HL-60 (cell line): Measurements from ENCODE around the gene KAT6B.

ENCODE experiments used
- DNase-seq, 2 experiments: peaks; one replicate each; pipeline ENCODE4 v3.0.0-alpha.2; 2010 to 2020; ENCODE audit warnings: low read depth in 1 of 2, low spot score in 1 of 2
- H3K27ac ChIP-seq: fragments of 250-450 bp; sonication (Bioruptor Pico); replicated peaks from 2 replicates; pipeline ENCODE4 v1.5.1; 2020; ENCODE audit warnings: mild to moderate bottlenecking, moderate library complexity
- H3K27me3 ChIP-seq: fragments of 250-450 bp; sonication (Bioruptor Pico); 2 replicates; pipeline ENCODE4 v1.5.1; 2021; ENCODE audit warnings: mild to moderate bottlenecking, moderate library complexity; ENCODE audit not compliant: insufficient read depth, poor library complexity, severe bottlenecking
- H3K4me3 ChIP-seq: replicated peaks from 2 replicates; pipeline ENCODE4 v1.5.1; 2011; ENCODE audit warnings: mild to moderate bottlenecking, control low read depth, low read length; ENCODE audit not compliant: insufficient read depth
- GABPA ChIP-seq: IDR thresholded peaks from 2 replicates; pipeline ENCODE4 v1.6.1; 2012; ENCODE audit warnings: low read depth
- POLR2AphosphoS5 ChIP-seq: IDR thresholded peaks from 2 replicates; pipeline ENCODE4 v1.6.1; 2012; ENCODE audit warnings: low read depth
- SPI1 ChIP-seq: IDR thresholded peaks from 2 replicates; pipeline ENCODE4 v1.6.1; 2012; ENCODE audit warnings: low read depth, mild to moderate bottlenecking, borderline replicate concordance
- TF ChIP-seq, protein P1 (sequence below): IDR thresholded peaks from one replicate; pipeline ENCODE4 v1.5.1; 2011; ENCODE audit warnings: low read length, control low read depth, inconsistent platforms; ENCODE audit not compliant: insufficient read depth
- TF ChIP-seq, protein P2 (sequence below): IDR thresholded peaks from 2 replicates; pipeline ENCODE4 v1.6.1; 2012; ENCODE audit warnings: low read depth; ENCODE audit not compliant: insufficient replicate concordance

The KAT6B gene

DNA sequence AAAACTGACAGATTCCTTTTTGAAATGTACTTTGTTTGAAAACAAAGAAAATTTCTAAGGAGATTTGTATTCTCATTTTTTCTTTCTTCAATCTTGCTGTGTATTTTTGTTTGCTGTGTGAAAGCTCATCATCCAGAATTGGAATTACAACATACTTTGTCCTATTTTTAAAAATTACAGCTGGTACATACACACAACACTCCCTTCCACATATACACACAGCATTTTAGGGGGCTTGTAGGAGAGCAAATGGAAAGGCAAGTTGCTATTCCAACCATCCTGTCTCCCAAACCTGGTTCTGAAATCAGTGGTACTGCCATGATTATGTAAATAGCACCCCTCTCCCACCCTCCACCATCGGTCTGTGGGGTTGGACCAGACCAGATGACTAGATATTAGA lies 184.0 kb downstream of the KAT6B start:
- no peak for DNase-seq
- H3K27me3 ChIP-seq, result no peaks in the 10 kb centered on the region
- TF ChIP-seq SPI1 (no peak), POLR2AphosphoS5 (no peak), GABPA (no peak)
- TF ChIP-seq, protein P1, sequence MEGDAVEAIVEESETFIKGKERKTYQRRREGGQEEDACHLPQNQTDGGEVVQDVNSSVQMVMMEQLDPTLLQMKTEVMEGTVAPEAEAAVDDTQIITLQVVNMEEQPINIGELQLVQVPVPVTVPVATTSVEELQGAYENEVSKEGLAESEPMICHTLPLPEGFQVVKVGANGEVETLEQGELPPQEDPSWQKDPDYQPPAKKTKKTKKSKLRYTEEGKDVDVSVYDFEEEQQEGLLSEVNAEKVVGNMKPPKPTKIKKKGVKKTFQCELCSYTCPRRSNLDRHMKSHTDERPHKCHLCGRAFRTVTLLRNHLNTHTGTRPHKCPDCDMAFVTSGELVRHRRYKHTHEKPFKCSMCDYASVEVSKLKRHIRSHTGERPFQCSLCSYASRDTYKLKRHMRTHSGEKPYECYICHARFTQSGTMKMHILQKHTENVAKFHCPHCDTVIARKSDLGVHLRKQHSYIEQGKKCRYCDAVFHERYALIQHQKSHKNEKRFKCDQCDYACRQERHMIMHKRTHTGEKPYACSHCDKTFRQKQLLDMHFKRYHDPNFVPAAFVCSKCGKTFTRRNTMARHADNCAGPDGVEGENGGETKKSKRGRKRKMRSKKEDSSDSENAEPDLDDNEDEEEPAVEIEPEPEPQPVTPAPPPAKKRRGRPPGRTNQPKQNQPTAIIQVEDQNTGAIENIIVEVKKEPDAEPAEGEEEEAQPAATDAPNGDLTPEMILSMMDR, result no peak
- TF ChIP-seq, protein P2, sequence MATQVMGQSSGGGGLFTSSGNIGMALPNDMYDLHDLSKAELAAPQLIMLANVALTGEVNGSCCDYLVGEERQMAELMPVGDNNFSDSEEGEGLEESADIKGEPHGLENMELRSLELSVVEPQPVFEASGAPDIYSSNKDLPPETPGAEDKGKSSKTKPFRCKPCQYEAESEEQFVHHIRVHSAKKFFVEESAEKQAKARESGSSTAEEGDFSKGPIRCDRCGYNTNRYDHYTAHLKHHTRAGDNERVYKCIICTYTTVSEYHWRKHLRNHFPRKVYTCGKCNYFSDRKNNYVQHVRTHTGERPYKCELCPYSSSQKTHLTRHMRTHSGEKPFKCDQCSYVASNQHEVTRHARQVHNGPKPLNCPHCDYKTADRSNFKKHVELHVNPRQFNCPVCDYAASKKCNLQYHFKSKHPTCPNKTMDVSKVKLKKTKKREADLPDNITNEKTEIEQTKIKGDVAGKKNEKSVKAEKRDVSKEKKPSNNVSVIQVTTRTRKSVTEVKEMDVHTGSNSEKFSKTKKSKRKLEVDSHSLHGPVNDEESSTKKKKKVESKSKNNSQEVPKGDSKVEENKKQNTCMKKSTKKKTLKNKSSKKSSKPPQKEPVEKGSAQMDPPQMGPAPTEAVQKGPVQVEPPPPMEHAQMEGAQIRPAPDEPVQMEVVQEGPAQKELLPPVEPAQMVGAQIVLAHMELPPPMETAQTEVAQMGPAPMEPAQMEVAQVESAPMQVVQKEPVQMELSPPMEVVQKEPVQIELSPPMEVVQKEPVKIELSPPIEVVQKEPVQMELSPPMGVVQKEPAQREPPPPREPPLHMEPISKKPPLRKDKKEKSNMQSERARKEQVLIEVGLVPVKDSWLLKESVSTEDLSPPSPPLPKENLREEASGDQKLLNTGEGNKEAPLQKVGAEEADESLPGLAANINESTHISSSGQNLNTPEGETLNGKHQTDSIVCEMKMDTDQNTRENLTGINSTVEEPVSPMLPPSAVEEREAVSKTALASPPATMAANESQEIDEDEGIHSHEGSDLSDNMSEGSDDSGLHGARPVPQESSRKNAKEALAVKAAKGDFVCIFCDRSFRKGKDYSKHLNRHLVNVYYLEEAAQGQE, result no peak
- no peak overlapping the region for H3K4me3 ChIP-seq
- no peak overlapping the region for H3K27ac ChIP-seq

DNA sequence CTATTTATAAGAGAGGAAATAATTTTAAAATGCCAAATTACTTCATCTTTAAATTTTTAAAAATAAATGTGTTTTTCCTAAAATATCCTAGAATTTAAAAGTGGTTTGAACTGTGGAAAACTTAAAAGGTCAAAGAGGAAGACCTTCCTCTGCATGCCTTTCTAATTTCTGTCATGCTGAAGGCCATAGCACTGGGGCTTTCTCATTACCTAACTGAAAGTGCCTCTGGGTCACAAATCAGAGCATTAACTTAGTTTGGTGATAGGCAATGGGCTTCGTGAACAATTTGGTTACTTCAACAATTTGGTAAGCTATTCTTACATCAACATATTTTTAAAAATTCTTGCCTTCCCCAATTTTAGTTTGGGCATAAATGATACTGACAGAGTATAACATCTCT lies 184.8 kb downstream of the KAT6B start:
- no peaks in the 10 kb centered on the region for H3K27me3 ChIP-seq
- DNase-seq, result no peak
- no peak overlapping the region for H3K4me3 ChIP-seq
- no peak overlapping the region for H3K27ac ChIP-seq
- TF ChIP-seq GABPA (no peak), SPI1 (no peak), POLR2AphosphoS5 (no peak)
- TF ChIP-seq, protein P2, result no peak
- TF ChIP-seq, protein P1, result no peak

DNA sequence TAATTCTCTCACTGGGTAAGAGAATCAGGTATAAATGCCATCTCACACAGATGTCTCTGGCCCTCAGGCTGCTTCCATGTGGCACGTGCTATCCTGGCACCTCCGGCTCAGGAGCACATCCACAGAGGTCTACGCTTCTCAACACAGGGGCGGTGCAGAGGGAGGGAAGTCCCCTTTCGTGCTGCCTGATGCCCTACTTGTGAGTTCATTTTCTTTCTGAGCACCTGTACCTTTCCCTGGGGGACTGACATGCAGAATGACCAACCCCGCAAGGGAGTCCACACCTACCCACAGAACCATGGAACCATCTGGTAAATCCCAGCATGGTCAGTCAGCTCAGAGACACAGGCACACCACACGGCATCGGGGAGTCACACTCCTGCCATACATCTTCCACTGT lies 186.1 kb downstream of the KAT6B start:
- Histone ChIP-seq H3K4me3 (no peak overlapping the region), H3K27ac (no peak overlapping the region), H3K27me3 (no peaks in the 10 kb centered on the region)
- TF ChIP-seq SPI1 (no peak), GABPA (no peak), POLR2AphosphoS5 (no peak)
- TF ChIP-seq, protein P2, result no peak
- TF ChIP-seq, protein P1, result no peak
- no peak for DNase-seq
